ENCODE results near the gene CDC42BPA.

DNA sequence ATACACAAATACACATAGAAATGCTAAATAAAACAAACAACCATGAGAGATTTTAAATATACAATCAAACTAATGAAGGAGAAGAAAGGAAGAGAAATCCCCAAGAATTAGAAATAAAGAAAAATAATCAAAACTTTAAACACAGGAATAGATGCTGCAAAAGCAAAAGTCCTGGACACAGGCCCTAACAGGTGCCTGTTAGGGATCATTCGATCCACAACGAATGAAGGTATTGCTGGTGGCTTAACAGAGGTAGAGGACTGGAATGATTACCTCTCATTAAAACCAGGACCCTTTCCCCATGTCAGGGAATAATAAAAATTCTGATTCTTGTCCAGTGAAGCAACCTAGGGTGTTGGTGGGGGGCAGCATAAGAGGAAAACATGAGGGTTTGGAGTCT lies 56.8 kb downstream of the CDC42BPA start:
- TF ChIP-seq GATA3 (IDR thresholded peaks at IDR 0.05; ENCODE audit: low read depth, low read length) (no peak), GATA2 (IDR thresholded peaks at IDR 0.05; ENCODE audit: low read depth, low read length) (no peak)

Data from SH-SY5Y (cell line).